ENCODE results near the gene LMF2.

GRCh38 chr22:50531962-50532674, 24.6 kb upstream of the LMF2 start:
- TF ChIP-seq USF1 (IDR thresholded peaks at IDR 0.05; ENCODE audit: borderline replicate concordance, low read depth) = no peak
- no peak for TF ChIP-seq TEAD4 (IDR thresholded peaks at IDR 0.05; ENCODE audit: borderline replicate concordance, insufficient read depth)
- no peak for TF ChIP-seq CHD2 (IDR thresholded peaks at IDR 0.05; ENCODE audit: low read length, partially characterized antibody)
- TF ChIP-seq TCF12 (IDR thresholded peaks at IDR 0.05) = no peak
- TF ChIP-seq CTCF (IDR thresholded peaks at IDR 0.05) = no peak
- TF ChIP-seq NFIC (IDR thresholded peaks at IDR 0.05; ENCODE audit: borderline replicate concordance) = no peak
- no peak for TF ChIP-seq RFX5 (IDR thresholded peaks at IDR 0.05; ENCODE audit: low read length)
